ENCODE data around the gene MFSD11.
"Not testable (repeated sequence)": the region's sequence is repeated elsewhere in the genome, so short reads cannot be mapped to it uniquely, and the experiment has no call there.

MFSD11 gene

GRCh38 chr17:76737676-76738467 lies at the start of gene MFSD11:
Gene MFSD11, plus strand, starts transcription at chr17:76738119. Its CDS starts 234 bp downstream, at chr17:76738353.
- DNase-seq = peak; percentile 88

GRCh38 chr17:76688165-76688622 lies 49.7 kb upstream of the MFSD11 start:
- DNase-seq = no peak

GRCh38 chr17:76689859-76690258 lies 48.1 kb upstream of the MFSD11 start:
- DNase-seq = no peak

- no peak for DNase-seq
Measured at GRCh38 chr17:76690596-76691280, 47.2 kb upstream of the MFSD11 start.

GRCh38 chr17:76691379-76692191 lies 46.3 kb upstream of the MFSD11 start:
- no peak for DNase-seq

GRCh38 chr17:76695059-76695831 lies 42.7 kb upstream of the MFSD11 start:
- no peak for DNase-seq

GRCh38 chr17:76696763-76697701 lies 40.9 kb upstream of the MFSD11 start:
- DNase-seq = no peak

- no peak for DNase-seq
Measured at GRCh38 chr17:76697702-76698465, 40.0 kb upstream of the MFSD11 start.

GRCh38 chr17:76698466-76698977 lies 39.4 kb upstream of the MFSD11 start:
- not testable (repeated sequence) for DNase-seq

GRCh38 chr17:76700270-76700616 lies 37.7 kb upstream of the MFSD11 start:
- DNase-seq = no peak

GRCh38 chr17:76700617-76701470 lies 37.1 kb upstream of the MFSD11 start:
- DNase-seq = no peak

- DNase-seq = no peak
Measured at GRCh38 chr17:76701471-76701967, 36.4 kb upstream of the MFSD11 start.

- no peak for DNase-seq
Measured at GRCh38 chr17:76702076-76702475, 35.8 kb upstream of the MFSD11 start.

- no peak for DNase-seq
Measured at GRCh38 chr17:76702941-76703637, 34.8 kb upstream of the MFSD11 start.

- no peak for DNase-seq
Measured at GRCh38 chr17:76704805-76705204, 33.1 kb upstream of the MFSD11 start.

GRCh38 chr17:76706817-76707216 lies 31.1 kb upstream of the MFSD11 start:
- no peak for DNase-seq

- no peak for DNase-seq
Measured at GRCh38 chr17:76707985-76708807, 29.7 kb upstream of the MFSD11 start.

Data from activated CD4-positive, alpha-beta T cell treated with anti-CD3 and anti-CD28 coated beads for 1 hour (primary cell).